PFSK-1 (cell line): Measurements from ENCODE around the gene EPB41L4A.

Source experiments
- FOXP2 ChIP-seq: optimal IDR thresholded peaks from 2 replicates; pipeline ENCODE3; 2011; ENCODE audit warnings: borderline replicate concordance, control low read depth, inconsistent platforms; ENCODE audit not compliant: insufficient read depth; ENCODE audit errors: extremely low read length, extremely low read depth
- POLR2AphosphoS5 ChIP-seq: IDR thresholded peaks from 2 replicates; pipeline ENCODE4 v1.6.1; 2012; ENCODE audit warnings: low read depth, mild to moderate bottlenecking, control low read depth, low read length, moderate library complexity

DNA sequence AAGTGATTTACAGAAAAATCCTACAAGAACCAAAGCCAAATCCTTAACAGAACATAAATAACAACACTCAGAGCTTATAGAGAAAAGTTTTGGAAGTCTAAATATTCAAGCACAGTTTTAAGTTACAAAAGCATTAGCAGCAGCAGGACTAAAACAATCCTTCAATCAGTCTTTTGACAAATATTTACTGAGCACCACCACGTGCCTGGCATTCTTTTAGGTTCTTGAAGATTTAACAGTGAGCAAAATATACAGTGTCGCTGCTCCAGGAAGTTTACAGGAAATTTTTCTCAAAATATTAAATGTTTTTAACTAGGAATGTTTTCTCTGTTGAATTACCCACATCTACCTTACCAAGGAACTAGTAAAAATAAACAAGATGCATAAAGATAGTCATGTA is 11.4 kb downstream of the EPB41L4A start:
- TF ChIP-seq POLR2AphosphoS5 (no peak), FOXP2 (no peak)
